ENCODE results near the gene CELF6.

CELF6 gene

GRCh38 chr15:72252663-72253299 is 67.2 kb downstream of the CELF6 start:
- TF ChIP-seq CTCF (IDR thresholded peaks at IDR 0.05): no peak
- H3K4me3 ChIP-seq (ENCODE audit: low read depth in 1 of 2, low read length in 1 of 2): no peak overlapping the region
- H3K27ac ChIP-seq: no peak overlapping the region
- H3K27me3 ChIP-seq: no peaks in the 10 kb centered on the region
- peaks cover 75% of the 10 kb centered on the region for H3K36me3 ChIP-seq
- no peaks in the 10 kb centered on the region for H3K9me3 ChIP-seq
- H3K4me1 ChIP-seq (ENCODE audit: control insufficient read depth in 1 of 2, insufficient read depth in 1 of 2, low read depth in 1 of 2, low read length in 1 of 2): no peaks in the 10 kb centered on the region

GRCh38 chr15:72249142-72249810 is 70.7 kb downstream of the CELF6 start:
- Histone ChIP-seq H3K36me3 (peaks cover 50% of the 10 kb centered on the region), H3K27me3 (no peaks in the 10 kb centered on the region), H3K4me3 (ENCODE audit: low read depth in 1 of 2, low read length in 1 of 2) (no peak overlapping the region), H3K27ac (peak overlapping the region; percentile 56), H3K9me3 (no peaks in the 10 kb centered on the region), H3K4me1 (ENCODE audit: control insufficient read depth in 1 of 2, insufficient read depth in 1 of 2, low read depth in 1 of 2, low read length in 1 of 2) (no peaks in the 10 kb centered on the region)
- TF ChIP-seq CTCF (IDR thresholded peaks at IDR 0.05): no peak

- Histone ChIP-seq H3K4me1 (ENCODE audit: control insufficient read depth in 1 of 2, insufficient read depth in 1 of 2, low read depth in 1 of 2, low read length in 1 of 2) (no peaks in the 10 kb centered on the region), H3K9me3 (no peaks in the 10 kb centered on the region), H3K36me3 (peaks cover 49% of the 10 kb centered on the region), H3K27me3 (no peaks in the 10 kb centered on the region), H3K4me3 (ENCODE audit: low read depth in 1 of 2, low read length in 1 of 2) (no peak overlapping the region), H3K27ac (no peak overlapping the region)
- no peak for TF ChIP-seq CTCF (IDR thresholded peaks at IDR 0.05)
Measured at GRCh38 chr15:72248514-72248913, 71.4 kb downstream of the CELF6 start.

GRCh38 chr15:72242775-72243370 is 77.1 kb downstream of the CELF6 start:
- Histone ChIP-seq H3K27ac (no peak overlapping the region), H3K4me1 (ENCODE audit: control insufficient read depth in 1 of 2, insufficient read depth in 1 of 2, low read depth in 1 of 2, low read length in 1 of 2) (peaks cover 3 to 4% of the 10 kb centered on the region in 2 experiments), H3K36me3 (peaks cover 40% of the 10 kb centered on the region), H3K27me3 (no peaks in the 10 kb centered on the region), H3K4me3 (ENCODE audit: low read depth in 1 of 2, low read length in 1 of 2) (no peak overlapping the region), H3K9me3 (no peaks in the 10 kb centered on the region)
- TF ChIP-seq CTCF (IDR thresholded peaks at IDR 0.05): no peak

GRCh38 chr15:72239652-72240051 is 80.3 kb downstream of the CELF6 start:
- Histone ChIP-seq H3K4me1 (ENCODE audit: control insufficient read depth in 1 of 2, insufficient read depth in 1 of 2, low read depth in 1 of 2, low read length in 1 of 2) (peaks cover 20 to 22% of the 10 kb centered on the region in 2 experiments), H3K27ac (no peak overlapping the region), H3K36me3 (peaks cover 36% of the 10 kb centered on the region), H3K9me3 (no peaks in the 10 kb centered on the region), H3K27me3 (no peaks in the 10 kb centered on the region), H3K4me3 (ENCODE audit: low read depth in 1 of 2, low read length in 1 of 2) (no peak overlapping the region)
- no peak for TF ChIP-seq CTCF (IDR thresholded peaks at IDR 0.05)

Data from neutrophil (primary cell).